Endodermal cell (in vitro differentiated cells): Measurements from ENCODE around the gene DNAJB13. TPM values are rescaled to one million over a fixed set of nuclear protein-coding genes. Genes with fewer than 3 reads are reported as not detected.
A peak's percentile ranks its signal among the peaks of the same experiment; 100 is the strongest.

ENCODE experiments used
- DNase-seq: peaks from one replicate; pipeline ENCODE4 v3.0.0-alpha.2; 2017
- H3K27ac ChIP-seq: 2 replicates; pipeline ENCODE4 v1.5.1; 2013; ENCODE audit warnings: mild to moderate bottlenecking, low read depth, low read length, moderate library complexity
- H3K27me3 ChIP-seq: 2 replicates; pipeline ENCODE4 v1.6.1; 2013; ENCODE audit warnings: mild to moderate bottlenecking, low read length, moderate library complexity; ENCODE audit not compliant: insufficient read depth, control insufficient read depth, poor library complexity, severe bottlenecking
- H3K36me3 ChIP-seq: 2 replicates; pipeline ENCODE4 v1.7.0; 2013; ENCODE audit warnings: mild to moderate bottlenecking, low read length, moderate library complexity; ENCODE audit not compliant: control insufficient read depth, insufficient read depth
- H3K4me1 ChIP-seq: one replicate; pipeline ENCODE4 v1.7.0; 2013; ENCODE audit warnings: low read length; ENCODE audit not compliant: control insufficient read depth, insufficient read depth
- H3K4me3 ChIP-seq: 2 replicates; pipeline ENCODE4 v1.5.1; 2013; ENCODE audit warnings: mild to moderate bottlenecking, low read length, moderate library complexity
- H3K9ac ChIP-seq: 2 replicates; pipeline ENCODE4 v1.6.1; 2013; ENCODE audit warnings: mild to moderate bottlenecking, low read length, moderate library complexity; ENCODE audit not compliant: poor library complexity, severe bottlenecking; ENCODE audit errors: extremely low read depth
- H3K9me3 ChIP-seq: 2 replicates; pipeline ENCODE4 v1.6.1; 2013; ENCODE audit warnings: mild to moderate bottlenecking, low read length, moderate library complexity; ENCODE audit not compliant: control insufficient read depth
- H3K27ac Mint-ChIP-seq: 2 replicates; pipeline ENCODE4 v1.8.0; 2020; ENCODE audit warnings: mixed read lengths
- H3K27me3 Mint-ChIP-seq: 2 replicates; pipeline ENCODE4 v1.8.0; 2021; ENCODE audit warnings: mild to moderate bottlenecking, mixed read lengths; ENCODE audit not compliant: insufficient read depth
- H3K36me3 Mint-ChIP-seq: 2 replicates; pipeline ENCODE4 v1.8.0; 2020; ENCODE audit warnings: low read depth, mixed read lengths
- H3K4me1 Mint-ChIP-seq: 2 replicates; pipeline ENCODE4 v1.8.0; 2020; ENCODE audit warnings: mixed read lengths
- H3K4me3 Mint-ChIP-seq: 2 replicates; pipeline ENCODE4 v1.8.0; 2020; ENCODE audit warnings: mild to moderate bottlenecking, moderate library complexity, mixed read lengths
- H3K9me3 Mint-ChIP-seq: 2 replicates; pipeline ENCODE4 v1.8.0; 2020; ENCODE audit warnings: mild to moderate bottlenecking, mixed read lengths
- CTCF ChIP-seq: fragments of 200-600 bp; sonication (generic); conservative IDR thresholded peaks from 2 replicates; pipeline ENCODE4 v1.5.0; 2021; ENCODE audit warnings: antibody characterized with exemption, mild to moderate bottlenecking
- WGBS, 2 experiments: methylation state at CpG; one replicate each; pipeline versions ENCODE4 v1.1.5 to v1.1.7; 2013; ENCODE audit warnings: missing lambda C conversion rate in 2 of 2, mixed read lengths in 1 of 2; ENCODE audit not compliant: insufficient coverage in 1 of 2, insufficient read length in 1 of 2; 5-methylcytosine and 5-hydroxymethylcytosine counted together
- total RNA-seq, 2 donors: library from RNA; stranded (reverse); fragmentation: NEBNext Ultra II Directional in 1 of 2; extraction: Animal tissue kit (Norgen Biotek cat#: 25700) in 1 of 2; gene quantifications; 2 replicates in 1 of 2; 3 replicates in 1 of 2; pipeline ENCODE4 v1.2.1, GENCODE V29; 2021

DNAJB13 gene
- total RNA-seq, 2 donors from 2014 or later: 0.44 to 1.2 TPM

GRCh38 chr11:73971175-73971719, 20.4 kb downstream of the DNAJB13 start:
- Mint-ChIP-seq H3K9me3 (no peaks in the 10 kb centered on the region), H3K27me3 (peaks cover 4% of the 10 kb centered on the region), H3K36me3 (peaks cover 23% of the 10 kb centered on the region), H3K4me1 (no peaks in the 10 kb centered on the region), H3K4me3 (no peak overlapping the region), H3K27ac (no peak overlapping the region)
- H3K4me3 ChIP-seq: no peak overlapping the region
- H3K9me3 ChIP-seq: no peaks in the 10 kb centered on the region
- H3K4me1 ChIP-seq: no peaks in the 10 kb centered on the region
- H3K36me3 ChIP-seq: peaks cover 19% of the 10 kb centered on the region
- no peaks in the 10 kb centered on the region for H3K27me3 ChIP-seq
- H3K9ac ChIP-seq: no peak overlapping the region
- TF ChIP-seq CTCF: no peak
- no peak overlapping the region for H3K27ac ChIP-seq
- no peak for DNase-seq
- WGBS, 2 experiments: 86 to 91% methylated on average over 5 to 6 of the region's 6 CpGs

GRCh38 chr11:73972187-73972586, 21.4 kb downstream of the DNAJB13 start:
- no peak for TF ChIP-seq CTCF
- H3K27me3 Mint-ChIP-seq: peaks cover 4% of the 10 kb centered on the region
- no peaks in the 10 kb centered on the region for H3K9me3 Mint-ChIP-seq
- no peak overlapping the region for H3K27ac Mint-ChIP-seq
- Histone ChIP-seq H3K27me3 (no peaks in the 10 kb centered on the region), H3K4me1 (no peaks in the 10 kb centered on the region), H3K27ac (no peak overlapping the region), H3K36me3 (peaks cover 28% of the 10 kb centered on the region), H3K9me3 (no peaks in the 10 kb centered on the region), H3K4me3 (no peak overlapping the region), H3K9ac (no peak overlapping the region)
- no peak for DNase-seq
- no peak overlapping the region for H3K4me3 Mint-ChIP-seq
- WGBS, 2 experiments: 94% methylated on average over 1 of the region's 1 CpG; no CpG with 5 or more reads in 1 of the 2 experiments
- H3K36me3 Mint-ChIP-seq: peaks cover 32% of the 10 kb centered on the region
- H3K4me1 Mint-ChIP-seq: no peaks in the 10 kb centered on the region

- Histone ChIP-seq H3K4me3 (no peak overlapping the region), H3K9me3 (no peaks in the 10 kb centered on the region), H3K27me3 (no peaks in the 10 kb centered on the region), H3K27ac (no peak overlapping the region), H3K36me3 (peaks cover 35% of the 10 kb centered on the region), H3K9ac (no peak overlapping the region), H3K4me1 (no peaks in the 10 kb centered on the region)
- peaks cover 4% of the 10 kb centered on the region for H3K27me3 Mint-ChIP-seq
- no peaks in the 10 kb centered on the region for H3K9me3 Mint-ChIP-seq
- no peak overlapping the region for H3K4me3 Mint-ChIP-seq
- no peak overlapping the region for H3K27ac Mint-ChIP-seq
- H3K36me3 Mint-ChIP-seq: peaks cover 39% of the 10 kb centered on the region
- WGBS, 2 experiments: 90 to 93% methylated on average over 5 to 11 of the region's 11 CpGs
- no peak for TF ChIP-seq CTCF
- DNase-seq: peak; percentile 29
- H3K4me1 Mint-ChIP-seq: no peaks in the 10 kb centered on the region
Measured at GRCh38 chr11:73972620-73973449, 22.0 kb downstream of the DNAJB13 start.
